GM19193 (cell line): Measurements from ENCODE around the gene KRT34.
"Not testable (repeated sequence)": the region's sequence is repeated elsewhere in the genome, so short reads cannot be mapped to it uniquely, and the experiment has no call there.

Experiments used
- POLR2A ChIP-seq: IDR thresholded peaks from 4 replicates; pipeline ENCODE4 v1.6.1; 2011; ENCODE audit not compliant: insufficient read depth, insufficient read length; ENCODE audit errors: extremely low read depth

Gene KRT34

GRCh38 chr17:41381943-41382342 is at the start of gene KRT34:
KRT34 (minus strand) TSS chr17:41382306; CDS start chr17:41382246, 60 bp downstream.
- TF ChIP-seq POLR2A: not testable (repeated sequence)

- no peak for TF ChIP-seq POLR2A
Observed at GRCh38 chr17:41429667-41430066, 47.6 kb upstream of the KRT34 start.

- no peak for TF ChIP-seq POLR2A
Observed at GRCh38 chr17:41428591-41429291, 46.6 kb upstream of the KRT34 start.

GRCh38 chr17:41424111-41424635 is 42.1 kb upstream of the KRT34 start, which contains the start of gene KRT37:
KRT37 (minus strand) TSS chr17:41424585; CDS start chr17:41424523, 62 bp downstream.
- TF ChIP-seq POLR2A: no peak

GRCh38 chr17:41421617-41422016 is 39.5 kb upstream of the KRT34 start:
- no peak for TF ChIP-seq POLR2A

GRCh38 chr17:41421116-41421515 is 39.0 kb upstream of the KRT34 start:
- no peak for TF ChIP-seq POLR2A

GRCh38 chr17:41420134-41420533 is 38.0 kb upstream of the KRT34 start:
- TF ChIP-seq POLR2A: no peak

GRCh38 chr17:41419716-41420115 is 37.6 kb upstream of the KRT34 start:
- TF ChIP-seq POLR2A: no peak

- TF ChIP-seq POLR2A: no peak
Observed at GRCh38 chr17:41418116-41418860, 36.2 kb upstream of the KRT34 start.

- no peak for TF ChIP-seq POLR2A
Observed at GRCh38 chr17:41417576-41418015, 35.5 kb upstream of the KRT34 start.

GRCh38 chr17:41417127-41417526 is 35.0 kb upstream of the KRT34 start:
- TF ChIP-seq POLR2A: no peak

GRCh38 chr17:41416479-41416878 is 34.4 kb upstream of the KRT34 start:
- TF ChIP-seq POLR2A: no peak

- TF ChIP-seq POLR2A: no peak
Observed at GRCh38 chr17:41415833-41416335, 33.8 kb upstream of the KRT34 start.

GRCh38 chr17:41415411-41415810 is 33.3 kb upstream of the KRT34 start:
- no peak for TF ChIP-seq POLR2A

GRCh38 chr17:41413982-41414381 is 31.9 kb upstream of the KRT34 start:
- no peak for TF ChIP-seq POLR2A
